H9 (cell line): Measurements from ENCODE around the gene NPHS1. TPM values are rescaled to one million over a fixed set of nuclear protein-coding genes. Genes with fewer than 3 reads are reported as not detected.

ENCODE experiments used
- DNase-seq: peaks from one replicate; pipeline ENCODE4 v3.0.0-alpha.2; 2017
- H2AFZ ChIP-seq: one replicate; pipeline ENCODE4 v1.6.1; 2013; ENCODE audit warnings: mild to moderate bottlenecking, low read length, control low read depth, moderate library complexity
- H2AK5ac ChIP-seq: 2 replicates; pipeline ENCODE4 v1.6.1; 2013; ENCODE audit warnings: low read length, control low read depth, mixed read lengths; ENCODE audit not compliant: insufficient read length
- H2BK120ac ChIP-seq: one replicate; pipeline ENCODE4 v1.6.1; 2013; ENCODE audit warnings: low read depth, mild to moderate bottlenecking, low read length, control low read depth, inconsistent platforms; ENCODE audit not compliant: poor library complexity, severe bottlenecking
- H2BK12ac ChIP-seq: 2 replicates; pipeline ENCODE4 v1.6.1; 2013; ENCODE audit warnings: low read length, control low read depth, mixed read lengths, low read depth; ENCODE audit not compliant: insufficient read length
- H2BK15ac ChIP-seq: 2 replicates; pipeline ENCODE4 v1.6.1; 2013; ENCODE audit warnings: low read depth, low read length, control low read depth
- H2BK20ac ChIP-seq: one replicate; pipeline ENCODE4 v1.6.1; 2013; ENCODE audit warnings: low read depth, mild to moderate bottlenecking, low read length, control low read depth, inconsistent platforms; ENCODE audit not compliant: poor library complexity, severe bottlenecking
- H2BK5ac ChIP-seq: 2 replicates; pipeline ENCODE4 v1.6.1; 2013; ENCODE audit warnings: low read length, control low read depth, mixed read lengths; ENCODE audit not compliant: insufficient read length
- H3K14ac ChIP-seq: 2 replicates; pipeline ENCODE4 v1.6.1; 2013; ENCODE audit warnings: low read length, control low read depth; ENCODE audit not compliant: insufficient read depth
- H3K18ac ChIP-seq: 2 replicates; pipeline ENCODE4 v1.6.1; 2013; ENCODE audit warnings: low read depth, mild to moderate bottlenecking, mixed read lengths, low read length, control low read depth; ENCODE audit not compliant: insufficient read length
- H3K23ac ChIP-seq: 2 replicates; pipeline ENCODE4 v1.6.1; 2013; ENCODE audit warnings: low read length, control low read depth, mixed read lengths, low read depth; ENCODE audit not compliant: insufficient read length
- H3K23me2 ChIP-seq: 2 replicates; pipeline ENCODE4 v1.6.1; 2013; ENCODE audit warnings: low read depth, mild to moderate bottlenecking, mixed read lengths, low read length, control low read depth; ENCODE audit not compliant: insufficient read length, poor library complexity, severe bottlenecking
- H3K27ac ChIP-seq: 2 replicates; pipeline ENCODE4 v1.5.1; 2013; ENCODE audit warnings: low read length, control low read depth, mixed read lengths, low read depth; ENCODE audit not compliant: insufficient read length
- H3K27me3 ChIP-seq: 2 replicates; pipeline ENCODE4 v1.6.1; 2013; ENCODE audit warnings: low read length, control low read depth, inconsistent platforms; ENCODE audit not compliant: insufficient read depth
- H3K4ac ChIP-seq: 2 replicates; pipeline ENCODE4 v1.6.1; 2013; ENCODE audit warnings: low read depth, mild to moderate bottlenecking, control low read depth, inconsistent platforms, low read length, moderate library complexity
- H3K4me1 ChIP-seq: 2 replicates; pipeline ENCODE4 v1.6.1; 2013; ENCODE audit warnings: low read length, control low read depth, inconsistent platforms; ENCODE audit not compliant: insufficient read depth
- H3K4me2 ChIP-seq: 2 replicates; pipeline ENCODE4 v1.6.1; 2013; ENCODE audit warnings: low read length, control low read depth, mixed read lengths; ENCODE audit not compliant: insufficient read length, insufficient read depth
- H3K56ac ChIP-seq: 2 replicates; pipeline ENCODE4 v1.6.1; 2013; ENCODE audit warnings: low read depth, mild to moderate bottlenecking, mixed read lengths, low read length, control low read depth; ENCODE audit not compliant: insufficient read length
- H3K79me1 ChIP-seq: 2 replicates; pipeline ENCODE4 v1.6.1; 2013; ENCODE audit warnings: low read depth, mild to moderate bottlenecking, moderate library complexity, low read length, control low read depth, inconsistent platforms; ENCODE audit not compliant: insufficient read depth, poor library complexity, severe bottlenecking
- H3K79me2 ChIP-seq: 2 replicates; pipeline ENCODE4 v1.6.1; 2013; ENCODE audit warnings: low read length, control low read depth, inconsistent platforms; ENCODE audit not compliant: insufficient read depth
- H3K9ac ChIP-seq: 2 replicates; pipeline ENCODE4 v1.6.1; 2013; ENCODE audit warnings: low read length, control low read depth, mixed read lengths; ENCODE audit not compliant: insufficient read length; ENCODE audit errors: extremely low read depth
- H3K9me3 ChIP-seq: one replicate; pipeline ENCODE4 v1.6.1; 2013; ENCODE audit warnings: low read depth, low read length, inconsistent platforms; ENCODE audit not compliant: control insufficient read depth
- H3T11ph ChIP-seq: one replicate; pipeline ENCODE4 v1.6.1; 2013; ENCODE audit warnings: mild to moderate bottlenecking, low read length, control low read depth, inconsistent platforms
- H4K20me1 ChIP-seq: one replicate; pipeline ENCODE4 v1.6.1; 2013; ENCODE audit not compliant: control insufficient read depth, insufficient read length, insufficient read depth
- H4K5ac ChIP-seq: 2 replicates; pipeline ENCODE4 v1.6.1; 2013; ENCODE audit warnings: low read depth, mild to moderate bottlenecking, mixed read lengths, low read length, control low read depth; ENCODE audit not compliant: insufficient read length
- H4K8ac ChIP-seq: replicated peaks from 2 replicates; pipeline ENCODE4 v1.6.1; 2013; ENCODE audit warnings: low read length, control low read depth, mixed read lengths, low read depth; ENCODE audit not compliant: insufficient read length
- H4K91ac ChIP-seq: 2 replicates; pipeline ENCODE4 v1.6.1; 2013; ENCODE audit warnings: low read depth, mild to moderate bottlenecking, moderate library complexity, mixed read lengths, low read length, control low read depth; ENCODE audit not compliant: insufficient read length
- H3K27ac Mint-ChIP-seq, 3 experiments: 2 replicates in 2 of 3; 3 replicates in 1 of 3; pipeline ENCODE4 v1.8.0; 2020 to 2021; ENCODE audit warnings: mixed read lengths in 3 of 3, mild to moderate bottlenecking in 1 of 3, moderate library complexity in 1 of 3
- H3K27me3 Mint-ChIP-seq: 2 replicates; pipeline ENCODE4 v1.8.0; 2021; ENCODE audit warnings: low read depth, mild to moderate bottlenecking, moderate library complexity, mixed read lengths
- H3K36me3 Mint-ChIP-seq, 3 experiments: 2 replicates in 2 of 3; 3 replicates in 1 of 3; pipeline ENCODE4 v1.8.0; 2020 to 2021; ENCODE audit warnings: low read depth in 3 of 3, mixed read lengths in 3 of 3; ENCODE audit not compliant: insufficient read depth in 1 of 3
- H3K4me1 Mint-ChIP-seq, 2 experiments: 2 replicates each; pipeline ENCODE4 v1.8.0; 2020; ENCODE audit warnings: mixed read lengths in 2 of 2
- H3K4me3 Mint-ChIP-seq, 2 experiments: 2 replicates in 1 of 2; 3 replicates in 1 of 2; pipeline ENCODE4 v1.8.0; 2020 to 2021; ENCODE audit warnings: mild to moderate bottlenecking in 2 of 2, mixed read lengths in 2 of 2, moderate library complexity in 1 of 2
- H3K9me3 Mint-ChIP-seq, 2 experiments: 2 replicates in 1 of 2; 3 replicates in 1 of 2; pipeline ENCODE4 v1.8.0; 2020; ENCODE audit warnings: mild to moderate bottlenecking in 2 of 2, mixed read lengths in 2 of 2, moderate library complexity in 1 of 2
- CTCF ChIP-seq: fragments of 200-600 bp; sonication (generic); conservative IDR thresholded peaks from 3 replicates; pipeline ENCODE4 v1.8.0; 2021; ENCODE audit warnings: antibody characterized with exemption, mild to moderate bottlenecking
- WGBS: extraction: QIAGEN DNeasy Blood & Tissue Kit; methylation state at CpG from one replicate; pipeline ENCODE4 v1.1.7; 2013; ENCODE audit warnings: missing lambda C conversion rate, low lambda C conversion rate, mixed read lengths; ENCODE audit not compliant: insufficient read length; ENCODE audit errors: extremely low coverage; 5-methylcytosine and 5-hydroxymethylcytosine counted together
- total RNA-seq: library from RNA; stranded (reverse); gene quantifications from 2 replicates; pipeline ENCODE4 v1.2.1, GENCODE V29; 2021

Gene NPHS1
- total RNA-seq, 1 experiment from 2014 or later: 0.83 TPM

GRCh38 chr19:35824150-35824549, 28.2 kb downstream of the NPHS1 start:
- Histone ChIP-seq H3K14ac (no peak overlapping the region), H4K20me1 (no peaks in the 10 kb centered on the region), H3T11ph (no peak overlapping the region), H2AK5ac (no peak overlapping the region), H3K79me1 (no peaks in the 10 kb centered on the region), H2BK15ac (no peak overlapping the region), H3K9me3 (no peaks in the 10 kb centered on the region), H2AFZ (no peak overlapping the region), H2BK12ac (no peak overlapping the region), H3K18ac (no peak overlapping the region), H3K4ac (no peak overlapping the region), H3K79me2 (no peaks in the 10 kb centered on the region), H3K23me2 (no peaks in the 10 kb centered on the region), H3K4me1 (peaks cover 3% of the 10 kb centered on the region; the same call in 1 of the 2 replicates), H3K9ac (no peak overlapping the region), H2BK5ac (no peak overlapping the region), H2BK120ac (no peak overlapping the region), H4K5ac (no peak overlapping the region), H3K27ac (no peak overlapping the region), H4K91ac (no peak overlapping the region), H3K27me3 (no peaks in the 10 kb centered on the region; the same call in 1 of the 2 replicates), H3K4me2 (no peak overlapping the region), H3K56ac (no peak overlapping the region), H3K23ac (no peak overlapping the region), H2BK20ac (no peak overlapping the region), H4K8ac (no peak overlapping the region)
- no peak for TF ChIP-seq CTCF
- no peak for DNase-seq
- no peaks in the 10 kb centered on the region for H3K36me3 Mint-ChIP-seq
- peaks cover 23% of the 10 kb centered on the region for H3K27me3 Mint-ChIP-seq
- H3K9me3 Mint-ChIP-seq: no peaks in the 10 kb centered on the region; a peak in 1 of 5 replicates
- H3K4me1 Mint-ChIP-seq: peaks cover 6 to 8% of the 10 kb centered on the region in 2 experiments
- WGBS: no CpG with 5 or more reads among the region's 5 CpGs
- no peak overlapping the region for H3K4me3 Mint-ChIP-seq
- no peak overlapping the region for H3K27ac Mint-ChIP-seq
